Smooth muscle cell (in vitro differentiated cells): ENCODE results near the gene TIAM2. TPM values are rescaled to one million over a fixed set of nuclear protein-coding genes. Genes with fewer than 3 reads are reported as not detected.

Source experiments
- DNase-seq: peaks from one replicate; lab custom pipeline; 2025; ENCODE audit not compliant: unreplicated experiment; lab: John Stamatoyannopoulos, UW
- H2AFZ ChIP-seq: fragments of 200-600 bp; sonication (generic); 2 replicates; pipeline ENCODE4 v1.6.0; 2016; ENCODE audit warnings: antibody characterized with exemption, low read depth, mild to moderate bottlenecking
- H3F3A ChIP-seq: fragments of 200-600 bp; sonication (generic); 2 replicates; pipeline ENCODE4 v1.6.0; 2017; ENCODE audit warnings: antibody characterized with exemption, low read depth
- H3K27ac ChIP-seq: fragments of 200-600 bp; sonication (generic); 2 replicates; pipeline ENCODE4 v1.5.1; 2016; ENCODE audit warnings: low read depth, mild to moderate bottlenecking
- H3K27me3 ChIP-seq: fragments of 200-600 bp; sonication (generic); 2 replicates; pipeline ENCODE4 v1.6.1; 2016; ENCODE audit warnings: low read depth, mild to moderate bottlenecking
- H3K36me3 ChIP-seq: fragments of 200-600 bp; sonication (generic); 2 replicates; pipeline ENCODE4 v1.5.1; 2016; ENCODE audit warnings: low read depth
- H3K4me1 ChIP-seq: fragments of 200-600 bp; sonication (generic); 2 replicates; pipeline ENCODE4 v1.5.1; 2016; ENCODE audit warnings: low read depth
- H3K4me2 ChIP-seq: fragments of 200-600 bp; sonication (generic); 2 replicates; pipeline ENCODE4 v1.6.0; 2016; ENCODE audit warnings: mild to moderate bottlenecking
- H3K4me3 ChIP-seq: fragments of 200-600 bp; sonication (generic); 2 replicates; pipeline ENCODE4 v1.5.1; 2016; ENCODE audit warnings: mild to moderate bottlenecking
- H3K79me2 ChIP-seq: fragments of 200-600 bp; sonication (generic); 2 replicates; pipeline ENCODE4 v1.6.0; 2016; ENCODE audit warnings: low read depth, mild to moderate bottlenecking
- H3K9ac ChIP-seq: fragments of 200-600 bp; sonication (generic); 2 replicates; pipeline ENCODE4 v1.6.0; 2016; ENCODE audit warnings: low read depth
- H3K9me3 ChIP-seq: fragments of 200-600 bp; sonication (generic); replicated peaks from 2 replicates; pipeline ENCODE4 v1.5.1; 2016; ENCODE audit warnings: low read depth
- H4K20me1 ChIP-seq: fragments of 200-600 bp; sonication (generic); 2 replicates; pipeline ENCODE4 v1.6.0; 2016; ENCODE audit warnings: low read depth
- WGBS: methylation state at CpG from one replicate; pipeline ENCODE4 v1.1.7; 2016; ENCODE audit warnings: low lambda C conversion rate; 5-methylcytosine and 5-hydroxymethylcytosine counted together
- polyA plus RNA-seq: library from polyadenylated mRNA; unstranded; fragments of >200 nt; fragmentation: Nextera tagmentation; extraction: Ambion mirVana; gene quantifications from 2 replicates; pipeline ENCODE4 v1.2.1, GENCODE V29; 2016
- total RNA-seq: library from RNA; depleted of rRNA; stranded (reverse); fragments of >200 nt; gene quantifications from 2 replicates; pipeline ENCODE4 v1.2.3, GENCODE V29; 2014
- TF ChIP-seq, protein P1 (sequence below): fragments of 200-600 bp; sonication (generic); IDR thresholded peaks from 2 replicates; pipeline ENCODE4 v1.5.1; 2017; ENCODE audit warnings: borderline replicate concordance, mild to moderate bottlenecking, antibody characterized with exemption; ENCODE audit not compliant: insufficient read depth, poor library complexity, severe bottlenecking

The TIAM2 gene
- total and polyA plus RNA-seq, 2 experiments from 2014 or later, result 13.1 to 24.9 TPM

DNA sequence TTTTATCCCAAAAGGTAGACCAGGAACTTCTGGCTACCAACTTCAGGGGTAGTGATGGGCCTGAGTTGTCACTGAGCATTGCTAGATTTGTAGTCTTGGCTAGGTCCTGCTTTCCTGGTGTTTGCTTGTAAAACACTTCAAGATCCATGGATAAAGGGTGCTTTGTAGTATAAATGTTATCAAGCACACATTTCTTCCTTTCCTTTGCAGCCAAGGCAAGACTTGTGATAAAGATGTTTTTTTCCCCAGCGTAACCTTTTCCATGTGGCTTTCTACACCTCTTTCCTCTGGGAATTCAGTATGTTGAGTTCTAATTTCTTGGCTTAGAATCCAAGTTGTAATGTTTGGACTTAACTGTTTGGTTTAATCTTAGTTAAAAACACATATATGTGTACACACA, 145.9 kb downstream of the TIAM2 start:
- H4K20me1 ChIP-seq, result no peaks in the 10 kb centered on the region
- no peak overlapping the region for H3K9ac ChIP-seq
- H3K27me3 ChIP-seq, result no peaks in the 10 kb centered on the region
- H3K4me2 ChIP-seq, result no peak overlapping the region
- 78% methylated on average over 1 of the region's 1 CpG for WGBS
- peaks cover 18% of the 10 kb centered on the region for H3K4me1 ChIP-seq
- H3K36me3 ChIP-seq, result no peaks in the 10 kb centered on the region
- H3K9me3 ChIP-seq, result no peaks in the 10 kb centered on the region
- no peak overlapping the region for H2AFZ ChIP-seq
- DNase-seq, result no peak
- H3K4me3 ChIP-seq, result no peak overlapping the region
- H3F3A ChIP-seq, result peaks cover 3% of the 10 kb centered on the region
- H3K79me2 ChIP-seq, result no peaks in the 10 kb centered on the region
- H3K27ac ChIP-seq, result no peak overlapping the region
- TF ChIP-seq, protein P1, sequence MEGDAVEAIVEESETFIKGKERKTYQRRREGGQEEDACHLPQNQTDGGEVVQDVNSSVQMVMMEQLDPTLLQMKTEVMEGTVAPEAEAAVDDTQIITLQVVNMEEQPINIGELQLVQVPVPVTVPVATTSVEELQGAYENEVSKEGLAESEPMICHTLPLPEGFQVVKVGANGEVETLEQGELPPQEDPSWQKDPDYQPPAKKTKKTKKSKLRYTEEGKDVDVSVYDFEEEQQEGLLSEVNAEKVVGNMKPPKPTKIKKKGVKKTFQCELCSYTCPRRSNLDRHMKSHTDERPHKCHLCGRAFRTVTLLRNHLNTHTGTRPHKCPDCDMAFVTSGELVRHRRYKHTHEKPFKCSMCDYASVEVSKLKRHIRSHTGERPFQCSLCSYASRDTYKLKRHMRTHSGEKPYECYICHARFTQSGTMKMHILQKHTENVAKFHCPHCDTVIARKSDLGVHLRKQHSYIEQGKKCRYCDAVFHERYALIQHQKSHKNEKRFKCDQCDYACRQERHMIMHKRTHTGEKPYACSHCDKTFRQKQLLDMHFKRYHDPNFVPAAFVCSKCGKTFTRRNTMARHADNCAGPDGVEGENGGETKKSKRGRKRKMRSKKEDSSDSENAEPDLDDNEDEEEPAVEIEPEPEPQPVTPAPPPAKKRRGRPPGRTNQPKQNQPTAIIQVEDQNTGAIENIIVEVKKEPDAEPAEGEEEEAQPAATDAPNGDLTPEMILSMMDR, result no peak

DNA sequence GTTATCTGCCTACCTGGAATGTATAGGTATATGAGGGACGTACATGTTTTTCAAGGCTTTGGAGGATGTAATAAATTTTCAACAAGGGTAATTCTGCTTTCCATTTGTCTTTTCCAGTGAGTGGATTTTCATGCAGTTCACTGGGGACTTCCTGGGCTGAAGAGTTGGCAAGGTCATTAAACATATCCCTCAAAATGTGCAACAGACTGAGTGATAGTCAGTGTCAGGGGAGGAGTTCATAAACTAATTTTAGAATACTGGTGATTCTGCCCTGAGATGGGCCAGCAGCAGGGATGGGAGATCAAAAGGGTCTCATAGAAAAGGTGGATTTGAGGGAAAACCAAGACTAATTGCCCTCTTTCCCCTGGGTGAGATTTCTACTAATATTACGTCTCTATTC, 146.4 kb downstream of the TIAM2 start:
- Histone ChIP-seq H3K79me2 (no peaks in the 10 kb centered on the region), H3K4me1 (peaks cover 18% of the 10 kb centered on the region), H3K9ac (no peak overlapping the region), H3K4me3 (no peak overlapping the region), H3K4me2 (no peak overlapping the region), H3F3A (peaks cover 3% of the 10 kb centered on the region), H2AFZ (no peak overlapping the region), H3K27ac (no peak overlapping the region), H4K20me1 (no peaks in the 10 kb centered on the region), H3K27me3 (no peaks in the 10 kb centered on the region), H3K36me3 (no peaks in the 10 kb centered on the region), H3K9me3 (no peaks in the 10 kb centered on the region)
- 79% methylated on average over 2 of the region's 2 CpGs for WGBS
- no peak for DNase-seq
- TF ChIP-seq, protein P1, result no peak

DNA sequence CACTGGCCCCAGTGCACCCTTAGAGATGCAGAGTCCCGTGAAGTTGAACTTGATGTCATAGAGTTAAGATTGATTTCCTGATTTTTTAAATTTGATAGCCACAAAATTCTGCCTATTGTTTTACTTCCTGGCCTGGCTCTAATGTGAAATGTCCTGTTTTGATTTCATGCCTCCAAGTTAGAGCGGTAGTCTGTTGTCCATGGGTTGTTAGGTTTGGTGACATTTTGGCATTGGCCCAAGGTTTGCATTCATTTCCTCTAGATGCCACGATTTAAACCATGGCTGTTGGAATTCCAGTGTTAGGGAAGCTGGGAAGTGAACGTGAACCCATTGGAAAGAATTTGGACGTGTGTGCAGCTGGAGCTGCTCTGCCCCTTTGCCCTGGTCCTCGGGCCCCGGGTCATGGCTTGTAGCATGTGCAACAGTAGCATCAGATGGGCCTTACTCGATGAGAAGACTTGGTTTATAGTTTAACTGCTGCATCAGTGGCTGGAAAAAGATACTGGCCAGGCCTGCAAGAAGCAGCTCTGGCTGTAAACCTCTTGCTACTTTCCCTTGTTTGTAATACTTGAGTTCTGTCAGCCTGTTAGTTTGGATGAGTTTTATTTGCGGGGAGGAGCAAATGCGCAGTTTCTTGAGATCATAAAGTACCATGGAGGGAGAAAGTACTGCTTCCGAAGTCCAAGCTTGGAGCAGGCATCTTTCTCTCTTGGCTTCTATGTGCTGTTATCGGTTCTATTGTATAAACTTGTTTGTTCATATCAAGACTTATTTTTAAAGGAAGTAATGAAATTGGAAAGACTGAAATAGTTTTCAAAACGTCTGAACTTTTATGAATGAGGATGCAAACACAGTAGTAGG, 147.3 kb downstream of the TIAM2 start:
- Histone ChIP-seq H3K79me2 (no peaks in the 10 kb centered on the region), H3K9me3 (no peaks in the 10 kb centered on the region), H2AFZ (no peak overlapping the region), H3K9ac (peak overlapping the region; percentile 13), H3K36me3 (no peaks in the 10 kb centered on the region), H3K4me3 (peak overlapping the region; percentile 25), H3F3A (peaks cover 3% of the 10 kb centered on the region), H4K20me1 (no peaks in the 10 kb centered on the region), H3K4me1 (peaks cover 18% of the 10 kb centered on the region), H3K27ac (peak overlapping the region; percentile 34), H3K4me2 (peak overlapping the region; percentile 77), H3K27me3 (no peaks in the 10 kb centered on the region)
- no peak for DNase-seq
- WGBS, result 65% methylated on average over 13 of the region's 13 CpGs
- TF ChIP-seq, protein P1, result no peak
